Activated CD8-positive, alpha-beta memory T cell treated with anti-CD3 and anti-CD28 coated beads for 4 hours (primary cell): Measurements from ENCODE around the gene IL22RA2.
A peak's percentile ranks its signal among the peaks of the same experiment; 100 is the strongest.

ENCODE experiments used
- DNase-seq, 2 donors: peaks; one replicate each; pipeline ENCODE4 v3.0.0-alpha.2; 2020; ENCODE audit warnings: low read depth in 2 of 2

Gene IL22RA2

DNA sequence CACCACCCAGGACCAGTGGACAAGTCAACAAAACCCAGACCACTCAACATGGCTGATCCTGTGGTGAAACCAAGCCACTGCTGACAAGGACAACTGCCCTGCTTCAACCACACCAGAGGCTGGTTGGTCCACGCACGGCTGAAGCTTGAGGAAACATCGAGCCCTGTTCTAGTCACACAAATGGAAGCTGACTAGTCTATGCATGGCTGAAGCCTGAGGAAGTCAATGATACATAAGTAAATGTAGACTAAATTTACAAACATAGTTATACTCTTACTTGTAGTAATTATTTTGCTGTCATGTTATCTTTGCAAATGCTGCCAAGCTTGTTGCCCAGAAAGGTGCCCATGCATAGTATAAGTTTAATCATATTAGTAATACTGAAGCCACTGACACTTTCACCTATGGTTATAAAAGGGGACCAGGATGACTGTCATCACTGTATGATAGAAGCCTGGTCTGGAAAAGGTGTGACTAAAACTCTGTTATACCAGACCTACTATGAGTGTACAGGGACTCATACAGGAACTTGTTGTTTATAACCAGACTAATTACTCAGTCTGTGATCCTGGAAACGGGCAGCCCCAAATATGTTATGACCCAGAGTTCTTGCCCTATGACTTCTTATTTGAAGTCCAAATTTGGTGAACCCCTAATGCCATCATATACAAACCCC, 5.6 kb downstream of the IL22RA2 start:
- DNase-seq, result no peak

DNA sequence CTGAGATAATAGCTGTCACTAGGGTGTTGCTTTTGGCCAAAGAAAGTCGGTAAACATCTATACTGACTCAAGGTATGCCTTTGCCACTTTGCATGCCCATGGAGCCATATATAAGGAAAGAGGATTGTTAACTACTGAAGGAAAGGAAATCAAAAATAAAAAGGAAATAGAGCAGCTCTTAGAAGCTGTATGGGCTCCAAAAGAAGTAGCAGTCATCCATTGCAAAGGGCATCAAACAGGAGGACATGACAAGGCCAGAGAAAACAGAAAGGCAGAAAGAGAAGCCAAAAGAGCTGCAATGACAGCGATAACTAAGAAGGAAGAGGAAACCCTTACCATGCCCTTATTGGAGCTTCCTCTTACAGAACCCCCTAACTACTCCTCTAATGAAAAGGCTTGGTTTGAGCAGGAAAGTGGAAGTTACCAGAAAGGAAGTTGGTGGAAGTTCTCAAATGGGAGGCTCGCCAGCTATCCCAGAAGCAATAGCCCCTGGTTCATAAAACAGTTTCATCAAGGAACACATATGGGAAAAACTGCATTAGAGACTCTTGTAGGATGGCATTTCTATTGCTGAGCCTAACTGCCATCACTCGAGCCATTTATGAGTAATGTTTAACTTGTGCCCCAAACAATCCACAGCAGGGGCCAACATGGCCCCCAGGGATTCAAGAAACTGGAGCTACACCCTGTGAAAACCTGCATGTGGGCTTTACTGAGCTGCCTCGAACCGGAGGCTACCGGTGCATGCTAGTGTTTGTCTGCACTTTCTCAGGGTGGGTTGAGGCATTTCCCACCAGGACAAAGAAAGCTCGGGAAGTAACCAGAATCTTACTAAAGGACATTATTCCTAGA, 7.0 kb downstream of the IL22RA2 start:
- no peak for DNase-seq

DNA sequence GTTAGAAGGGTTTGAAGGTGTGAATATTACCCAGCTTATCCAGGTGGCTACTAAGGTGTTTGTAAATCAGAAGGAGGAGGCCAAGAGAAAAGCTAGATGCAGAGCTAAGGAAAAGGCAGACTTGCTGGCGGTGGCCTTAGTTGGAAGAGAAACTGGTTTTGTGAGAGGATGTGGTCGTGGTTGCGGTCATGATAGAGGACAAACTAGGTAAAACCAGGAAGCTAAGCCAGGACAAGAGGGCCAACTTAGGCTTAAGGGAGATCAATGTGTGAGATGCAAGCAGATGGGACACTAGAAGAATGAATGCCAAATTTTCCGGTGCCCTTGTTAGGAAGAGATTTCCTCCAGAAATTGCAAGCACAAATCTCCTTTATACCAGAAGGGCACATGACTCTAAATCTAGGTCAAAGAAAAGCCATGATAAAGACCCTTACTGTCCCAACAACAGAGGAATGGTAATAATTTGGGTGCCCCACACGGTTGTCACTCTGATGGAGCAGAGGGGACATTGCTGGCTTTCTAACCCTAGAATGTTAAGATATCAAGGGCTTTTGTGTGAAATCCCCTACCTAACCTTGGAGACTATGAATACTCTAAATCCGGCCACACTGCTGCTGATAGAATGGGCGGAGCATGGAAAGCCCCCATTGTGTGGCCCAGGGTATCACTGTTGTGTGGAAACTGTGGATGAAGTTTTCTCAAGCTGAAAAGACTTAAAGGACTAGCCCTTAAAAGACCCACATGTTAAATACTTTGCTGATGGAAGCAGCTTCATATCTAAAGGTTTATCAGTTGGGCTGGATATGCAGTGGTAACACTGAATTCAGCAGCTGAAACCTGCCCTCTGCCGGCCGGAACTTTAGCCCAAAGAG, 7.8 kb downstream of the IL22RA2 start:
- DNase-seq, result no peak

DNA sequence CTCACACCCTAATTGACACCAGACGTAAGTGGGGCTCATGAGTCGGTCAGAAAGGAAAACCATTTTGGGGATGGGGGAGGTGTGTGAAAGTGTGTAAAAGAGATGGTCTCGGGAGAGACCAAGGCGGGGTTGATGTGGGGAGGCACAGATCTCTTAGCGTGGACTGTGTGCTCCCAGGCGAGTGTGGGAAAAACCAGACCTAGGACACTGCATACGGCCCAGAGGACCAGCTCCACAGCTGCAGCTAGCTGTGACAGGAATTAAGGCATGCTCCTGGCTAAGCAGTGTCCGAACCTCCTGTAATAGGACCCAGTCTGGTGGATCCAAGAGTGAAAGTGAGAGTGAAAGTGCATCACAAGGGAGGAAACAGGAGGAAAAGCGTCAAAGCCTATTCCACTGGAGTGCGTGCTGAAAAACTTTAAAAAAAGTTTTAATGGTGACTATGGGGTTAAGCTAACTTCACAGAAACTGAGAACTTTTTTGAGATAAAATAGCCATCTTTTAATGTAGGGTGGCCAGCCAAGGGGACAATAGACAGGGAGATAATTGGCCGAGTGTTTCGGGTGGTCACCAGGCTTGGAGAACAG, 9.6 kb downstream of the IL22RA2 start:
- no peak for DNase-seq

DNA sequence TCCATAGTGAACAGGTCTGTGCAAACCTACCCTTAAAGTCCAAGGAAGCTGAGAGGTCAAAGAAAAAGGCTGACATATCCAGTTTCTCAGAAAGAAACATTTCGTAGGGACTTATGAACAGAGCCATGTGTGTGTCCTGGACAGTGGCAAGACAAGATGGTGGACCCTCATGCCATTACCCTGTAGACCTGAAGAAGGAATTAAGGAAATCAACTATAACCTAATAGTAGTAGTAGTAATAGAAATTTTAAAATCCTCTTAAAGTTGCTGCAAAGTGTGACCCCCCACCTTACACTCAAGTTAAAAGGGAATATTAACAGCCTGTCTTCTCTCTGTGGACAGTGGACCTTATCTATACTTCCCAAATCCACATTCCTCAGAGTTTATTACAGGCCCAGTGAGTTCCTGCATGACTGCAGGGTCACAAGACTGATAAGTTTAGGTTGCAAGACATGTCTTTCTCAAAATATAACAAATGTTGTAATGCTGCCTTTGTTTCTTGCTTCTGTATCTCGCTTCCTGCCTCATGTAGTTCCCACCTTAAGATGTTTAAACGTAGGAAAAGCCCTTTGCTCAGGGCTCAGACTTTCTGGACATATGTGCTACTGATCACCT, 10.6 kb downstream of the IL22RA2 start:
- DNase-seq, result no peak

DNA sequence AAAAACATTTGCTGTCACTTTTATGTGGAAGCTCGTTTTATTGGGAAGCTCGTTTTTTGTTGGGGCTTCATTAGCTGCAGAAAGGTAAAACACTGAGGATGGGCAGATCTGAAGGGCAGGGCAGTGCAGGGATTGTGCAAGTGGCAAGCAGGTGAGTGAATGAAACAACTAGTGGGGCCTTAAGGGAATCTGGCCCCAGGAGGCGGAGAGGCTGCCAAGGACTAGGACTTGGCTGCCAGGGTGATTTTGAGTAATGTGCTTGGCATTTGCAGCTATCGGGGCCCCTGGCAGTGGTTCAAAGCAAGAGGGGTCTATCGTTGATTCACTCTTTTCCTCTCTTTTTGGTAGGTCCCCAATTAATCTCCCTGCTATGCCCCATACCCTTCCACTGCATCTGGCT, 11.5 kb downstream of the IL22RA2 start:
- DNase-seq, result no peak

DNA sequence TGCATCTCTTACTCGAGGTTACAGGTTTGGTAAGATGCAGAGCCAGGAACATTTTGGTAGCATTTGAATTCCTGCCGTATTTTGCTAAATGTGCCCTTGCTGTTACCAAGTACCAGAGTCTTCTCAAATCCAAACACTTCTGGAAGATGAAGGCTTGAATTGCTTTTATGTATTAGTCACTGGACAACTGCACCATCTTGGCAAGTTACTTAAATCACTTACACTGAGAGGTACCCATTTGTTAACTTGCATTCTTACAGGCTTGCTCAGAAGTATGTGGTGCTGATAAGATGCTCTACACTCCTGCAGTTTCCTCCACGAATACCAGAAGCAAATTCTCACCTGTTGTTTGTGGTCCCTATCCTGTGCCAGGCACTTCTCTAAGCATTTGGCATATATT, 12.7 kb downstream of the IL22RA2 start:
- DNase-seq, result no peak

DNA sequence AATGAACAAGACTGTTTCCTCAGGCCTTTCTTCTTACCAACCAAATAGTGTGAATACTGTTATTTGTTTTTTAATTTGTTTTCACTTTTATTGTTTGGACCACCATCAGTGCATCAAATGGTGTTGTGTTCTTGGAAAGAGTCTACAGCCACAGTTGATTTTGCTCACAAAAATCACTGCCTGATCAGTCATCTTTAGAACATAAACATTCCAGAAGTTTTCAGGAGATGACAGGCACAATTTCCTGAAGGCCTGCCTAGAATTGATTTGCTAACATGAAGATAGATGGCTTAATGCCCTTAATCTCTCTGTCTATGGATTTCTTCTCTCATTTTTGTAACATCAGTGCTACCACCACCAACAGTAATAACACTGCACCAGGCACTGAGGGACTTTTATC, 13.5 kb downstream of the IL22RA2 start:
- DNase-seq, result no peak

DNA sequence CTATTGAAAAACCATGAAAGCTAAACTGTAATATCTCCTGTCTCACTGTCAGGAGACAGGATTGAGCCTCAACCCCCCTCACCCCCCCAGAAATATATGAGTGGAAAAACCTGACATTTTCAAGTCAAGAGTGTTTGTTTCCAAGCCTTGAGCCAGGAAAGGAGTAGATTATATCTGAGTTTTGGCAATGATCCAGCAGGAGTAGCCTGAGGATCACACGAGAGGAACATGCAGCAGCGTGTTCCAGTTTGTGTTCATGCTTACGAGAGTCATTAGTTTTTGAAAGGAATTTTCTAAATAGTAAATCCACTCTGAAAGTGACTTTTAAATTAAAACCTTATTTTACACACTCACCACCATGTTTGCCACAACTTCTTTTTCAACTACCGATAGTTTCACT, 15.8 kb downstream of the IL22RA2 start:
- no peak for DNase-seq

DNA sequence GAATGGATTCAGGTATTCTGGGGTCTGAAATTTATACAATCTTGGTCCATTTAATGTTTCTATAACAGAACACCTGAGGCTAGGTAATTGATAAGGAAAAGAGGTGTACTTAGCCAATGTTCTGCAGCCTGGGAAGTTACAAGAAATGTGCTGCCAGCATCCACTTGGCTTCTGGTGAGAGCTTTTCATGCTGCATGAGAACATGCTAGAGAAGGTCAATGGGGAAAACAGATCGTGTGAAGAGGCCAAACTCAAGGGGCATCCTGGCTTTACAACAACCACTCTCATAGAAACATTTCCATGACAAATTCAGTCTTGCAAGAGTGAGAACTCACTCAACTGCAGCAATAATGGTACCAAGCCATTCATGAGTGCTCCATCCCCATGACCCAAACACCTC, 16.8 kb downstream of the IL22RA2 start:
- no peak for DNase-seq

DNA sequence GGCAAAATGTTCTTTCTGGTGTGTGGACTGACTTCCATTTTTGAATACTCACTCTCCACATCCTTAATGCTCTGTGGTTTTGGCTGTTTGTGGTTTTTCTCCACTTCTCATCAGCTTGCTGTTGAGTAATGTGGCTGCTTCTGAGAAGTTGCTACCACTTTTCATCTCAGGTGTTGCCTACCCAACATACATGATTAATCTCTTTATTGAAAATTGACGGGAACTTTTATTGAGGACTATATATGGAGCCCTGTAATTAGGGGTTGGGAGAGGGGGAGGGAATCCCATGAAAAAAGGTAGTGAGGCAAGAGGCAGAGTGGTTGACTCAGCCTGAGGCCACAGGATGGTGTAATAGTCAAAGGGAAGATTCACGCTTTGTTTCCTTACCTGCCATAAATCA, 17.6 kb downstream of the IL22RA2 start:
- peak in 1 of 2 donors; percentile 2 for DNase-seq

DNA sequence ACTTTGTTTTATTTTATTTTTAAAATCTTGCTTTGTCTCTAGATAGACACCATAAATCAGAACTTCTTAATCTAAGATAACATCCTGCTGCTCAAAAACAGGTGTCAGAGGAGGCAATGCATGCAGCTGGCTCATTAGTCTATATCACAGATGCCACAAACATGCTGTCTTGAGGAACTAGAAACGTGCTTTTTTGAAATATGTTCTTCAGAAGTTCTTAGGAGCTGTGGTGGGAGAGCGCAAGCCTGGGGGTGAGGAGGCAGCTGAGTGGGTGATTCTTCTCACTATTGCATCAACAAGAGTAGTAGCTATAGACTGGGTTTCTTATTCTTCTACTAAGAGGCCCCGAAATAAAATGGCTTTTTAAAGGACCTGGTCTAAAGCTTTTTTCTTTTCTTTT, 23.4 kb downstream of the IL22RA2 start:
- no peak for DNase-seq

DNA sequence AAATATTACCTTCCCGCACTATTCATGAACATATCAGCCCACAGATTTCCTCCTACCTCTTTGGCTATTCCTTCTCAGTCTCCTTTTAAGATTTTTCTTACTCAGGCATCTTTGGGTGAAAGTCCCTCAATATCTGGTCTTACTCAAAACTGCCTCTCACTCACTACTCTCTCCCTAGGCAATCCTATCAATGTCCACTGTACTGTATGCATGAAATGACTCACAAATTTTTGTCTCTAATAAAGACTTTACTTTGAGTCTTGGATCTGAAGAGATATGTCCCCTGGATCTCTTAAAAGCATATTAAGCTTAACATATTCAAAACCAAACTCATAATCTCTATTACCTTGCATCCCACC, 24.4 kb downstream of the IL22RA2 start:
- no peak for DNase-seq

DNA sequence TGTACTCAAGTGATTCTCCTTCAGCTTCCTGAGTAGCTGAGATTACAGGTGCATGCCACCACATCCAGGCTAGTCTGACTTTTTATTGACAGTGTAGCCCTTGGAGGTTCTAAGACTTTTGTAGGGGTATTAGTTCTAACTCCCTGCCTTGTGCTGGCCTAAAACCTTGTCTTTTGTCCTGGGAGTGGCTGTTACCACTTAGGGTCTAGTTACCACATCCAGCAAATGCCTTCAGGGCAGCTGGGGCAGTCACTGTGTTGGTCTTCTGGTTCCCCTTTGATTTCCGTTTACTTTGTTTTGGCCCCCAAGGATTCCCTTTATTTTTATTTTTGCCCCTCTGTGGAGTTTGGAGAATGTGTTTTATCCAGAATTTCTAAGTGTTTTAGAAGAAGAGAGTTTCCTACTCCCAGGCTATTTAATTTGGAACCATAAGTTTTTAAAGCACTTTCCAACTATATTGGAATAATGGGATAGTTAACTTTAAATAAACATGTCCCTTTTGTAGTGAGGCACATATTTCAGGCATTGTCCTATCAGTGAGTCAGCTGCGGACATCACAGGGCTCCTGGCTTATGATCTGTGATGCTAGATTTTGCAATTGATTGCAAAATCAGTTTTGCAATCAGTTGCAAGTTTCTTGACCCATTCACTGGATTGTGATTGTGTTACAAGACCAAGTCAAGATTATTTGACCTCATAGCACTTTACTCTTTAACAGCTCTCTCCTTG, 25.0 kb downstream of the IL22RA2 start:
- no peak for DNase-seq

DNA sequence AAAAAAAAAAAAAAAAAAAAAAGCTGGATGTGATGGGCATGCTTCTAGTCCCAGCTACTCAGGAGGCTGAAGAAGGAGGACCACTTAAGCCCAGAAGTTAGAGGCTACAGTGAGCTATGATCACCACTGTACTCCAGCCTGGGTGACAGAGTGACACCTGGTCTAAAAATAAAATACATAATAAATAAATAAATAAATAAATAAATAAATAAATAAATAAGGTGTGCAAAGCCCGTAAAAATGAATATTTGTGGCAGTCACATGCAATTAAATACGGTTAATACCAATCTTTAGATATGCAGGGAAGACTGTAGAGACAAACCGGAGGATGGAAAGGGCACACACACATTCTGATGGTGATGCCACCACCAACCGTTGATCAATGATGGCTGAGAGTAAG, 26.2 kb downstream of the IL22RA2 start:
- no peak for DNase-seq

DNA sequence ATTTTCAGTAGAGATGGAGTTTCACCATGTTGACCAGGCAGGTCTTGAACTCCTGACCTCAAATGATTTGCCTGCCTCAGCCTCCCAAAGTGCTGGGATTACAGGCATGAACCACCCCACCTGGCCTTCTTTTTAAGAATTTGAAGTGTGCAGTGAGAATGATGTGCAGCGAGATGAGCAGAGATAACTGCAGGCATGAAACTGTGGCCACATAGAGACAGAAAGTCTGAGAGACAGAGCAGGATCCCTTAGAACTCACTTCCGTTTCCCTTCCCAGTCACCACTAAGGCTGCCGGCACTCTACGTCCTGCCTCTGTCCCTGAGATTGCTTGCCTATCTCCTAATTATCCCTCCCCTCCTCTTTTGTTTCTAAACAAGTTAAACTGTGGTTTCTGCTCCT, 27.2 kb downstream of the IL22RA2 start:
- no peak for DNase-seq

DNA sequence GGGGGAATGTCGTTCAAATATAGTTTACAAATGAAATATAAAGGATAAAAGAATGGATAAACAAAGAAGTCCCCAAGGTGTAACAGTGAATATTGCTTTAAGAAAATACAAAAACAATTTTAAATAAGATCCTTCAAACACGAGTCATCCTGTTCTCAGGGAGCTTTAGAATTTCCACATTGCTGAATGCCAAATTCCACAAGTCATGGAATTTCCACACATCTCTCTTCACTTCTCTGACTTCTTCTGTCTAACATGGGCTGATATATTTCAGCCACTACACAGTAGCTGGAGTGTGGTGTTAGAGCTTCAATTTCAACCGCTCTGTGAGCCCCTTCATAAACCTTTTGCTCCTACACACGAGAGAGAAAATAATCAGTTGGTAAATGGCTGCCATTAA, 28.0 kb downstream of the IL22RA2 start:
- DNase-seq, result no peak

DNA sequence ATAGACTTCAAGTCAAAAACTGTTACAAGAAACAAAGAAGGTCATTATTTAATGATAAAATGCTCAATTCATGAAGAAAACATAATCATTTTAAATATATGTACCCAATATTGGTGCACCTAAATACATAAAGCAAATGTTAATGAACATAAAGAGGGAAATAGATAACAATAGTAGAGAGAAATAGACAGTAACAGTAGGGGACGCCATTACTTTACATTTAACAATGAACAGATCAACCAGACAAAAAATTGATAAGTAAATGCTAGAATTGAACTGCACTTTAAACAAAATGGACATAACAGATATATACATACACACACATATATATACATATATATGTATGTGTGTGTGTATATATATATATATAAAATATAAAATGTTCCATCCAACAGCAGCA, 37.4 kb downstream of the IL22RA2 start:
- DNase-seq, result no peak

DNA sequence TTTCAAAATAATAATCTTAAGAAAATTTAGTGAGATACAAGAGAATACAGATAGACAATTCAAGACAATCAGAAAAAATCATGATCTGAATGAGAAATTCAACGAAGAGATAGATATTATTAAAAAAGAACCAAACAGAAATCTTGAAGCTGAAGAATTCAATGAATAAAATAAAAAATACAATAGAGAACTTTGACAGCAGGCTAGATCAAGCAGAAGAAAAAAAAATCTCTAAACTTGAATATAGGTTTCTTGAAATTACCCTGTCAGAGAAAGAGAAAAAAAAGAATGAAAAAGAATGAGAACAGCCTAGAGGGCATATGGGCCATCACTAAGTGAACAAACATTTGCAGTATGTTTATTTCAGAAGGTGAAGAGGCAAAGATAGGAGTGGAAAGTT, 39.0 kb downstream of the IL22RA2 start:
- no peak for DNase-seq

DNA sequence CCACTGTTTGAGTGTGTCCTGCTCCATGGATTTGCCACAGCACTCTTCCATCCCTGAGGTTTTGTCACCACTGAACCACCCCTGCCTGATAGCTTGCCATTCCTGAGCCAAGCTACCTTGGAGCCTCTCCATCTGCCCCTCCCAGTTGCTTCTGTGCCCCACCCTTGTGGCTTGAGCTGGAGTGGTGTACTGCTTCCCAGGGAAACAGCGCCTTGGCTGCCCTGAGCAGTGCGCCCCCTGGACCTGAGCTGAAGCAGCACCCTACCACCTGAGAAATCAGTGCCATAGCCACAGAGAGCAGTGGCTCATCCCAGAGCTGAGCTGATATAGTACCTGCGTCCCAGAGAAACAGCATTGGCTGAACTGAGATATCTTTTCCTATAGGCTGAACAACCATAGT, 40.3 kb downstream of the IL22RA2 start:
- DNase-seq, result no peak

DNA sequence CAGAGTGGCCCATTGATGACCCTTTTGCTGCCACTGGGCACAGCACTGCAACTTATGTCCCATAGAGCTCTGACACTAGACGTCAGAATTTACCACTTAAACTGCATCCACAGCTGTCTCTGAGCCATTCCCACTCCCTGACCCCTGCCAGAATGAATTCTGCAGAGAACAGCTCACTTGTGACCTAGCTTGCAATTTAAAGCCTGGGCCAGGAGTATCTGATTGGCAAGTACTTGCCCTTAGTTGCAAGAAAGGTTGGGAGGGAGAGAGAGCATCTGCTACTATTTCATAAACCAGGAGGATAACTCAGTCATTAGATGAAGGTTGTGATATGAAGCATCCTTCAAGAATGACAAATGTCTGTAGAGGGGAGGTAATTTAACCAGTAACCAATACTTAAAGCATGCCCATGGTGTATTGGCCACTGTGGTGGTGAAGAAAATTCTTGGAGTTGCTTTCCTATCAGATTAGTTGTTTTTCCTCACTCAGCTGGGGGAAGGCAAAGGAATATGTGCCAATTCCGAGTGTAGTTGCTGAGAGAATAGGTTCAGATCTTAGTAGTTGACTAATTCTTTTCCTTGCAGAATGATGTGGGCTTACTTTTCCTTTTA, 46.5 kb downstream of the IL22RA2 start:
- no peak for DNase-seq
